Neural progenitor cell (in vitro differentiated cells): ENCODE data around the gene ADM5.

ENCODE experiments used
- CTCF ChIP-seq: fragments of 200-600 bp; sonication (generic); IDR thresholded peaks from 2 replicates; pipeline ENCODE4 v1.5.1; 2017; ENCODE audit warnings: antibody characterized with exemption, mild to moderate bottlenecking
- EZH2 ChIP-seq: fragments of 200-600 bp; sonication (generic); IDR thresholded peaks from 2 replicates; pipeline ENCODE4 v1.6.1; 2017; ENCODE audit warnings: antibody characterized with exemption, mild to moderate bottlenecking, moderate library complexity

DNA sequence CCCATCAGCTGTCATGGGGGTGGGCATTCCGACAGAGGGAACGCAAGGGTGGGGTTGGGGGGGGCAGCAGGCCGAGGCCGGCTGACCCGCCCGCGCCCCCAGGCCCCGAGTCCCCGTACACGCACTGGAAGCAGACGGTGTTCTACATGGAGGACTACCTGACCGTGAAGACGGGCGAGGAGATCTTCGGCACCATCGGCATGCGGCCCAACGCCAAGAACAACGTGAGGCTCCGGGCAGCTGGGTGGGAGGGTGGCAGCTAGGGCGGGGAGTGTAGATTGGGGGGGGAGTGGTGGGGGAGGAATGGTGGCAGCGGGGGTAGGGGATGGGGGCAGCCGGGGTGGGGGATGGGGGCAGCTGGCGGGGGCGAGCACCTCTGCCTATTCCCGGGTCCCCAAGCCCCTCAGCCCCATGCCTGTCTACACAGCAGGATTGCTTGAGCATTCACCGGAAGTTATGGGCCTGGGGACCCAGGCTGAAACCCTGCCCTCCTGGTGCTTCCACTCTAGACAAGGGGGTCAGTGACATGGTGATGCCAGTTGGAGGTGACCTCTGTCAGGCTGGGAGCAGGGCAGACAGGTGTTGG lies 2.8 kb upstream of the ADM5 start:
- no peak for TF ChIP-seq CTCF
- no peak for TF ChIP-seq EZH2
